AG09319 (cell line): ENCODE measurements around the gene ENTREP3.
A peak's percentile ranks its signal among the peaks of the same experiment; 100 is the strongest.
"Not testable (repeated sequence)": the region's sequence is repeated elsewhere in the genome, so short reads cannot be mapped to it uniquely, and the experiment has no call there.

Source experiments
- DNase-seq: peaks from one replicate; pipeline ENCODE4 v3.0.0-alpha.2; 2010; ENCODE audit warnings: low read depth; ENCODE audit errors: extremely low read depth
- TF ChIP-seq, protein P1 (sequence below): IDR thresholded peaks from 2 replicates; pipeline ENCODE4 v1.5.1; 2011; ENCODE audit warnings: low read depth, mild to moderate bottlenecking, inconsistent platforms, low read length, moderate library complexity

ENTREP3 gene

DNA sequence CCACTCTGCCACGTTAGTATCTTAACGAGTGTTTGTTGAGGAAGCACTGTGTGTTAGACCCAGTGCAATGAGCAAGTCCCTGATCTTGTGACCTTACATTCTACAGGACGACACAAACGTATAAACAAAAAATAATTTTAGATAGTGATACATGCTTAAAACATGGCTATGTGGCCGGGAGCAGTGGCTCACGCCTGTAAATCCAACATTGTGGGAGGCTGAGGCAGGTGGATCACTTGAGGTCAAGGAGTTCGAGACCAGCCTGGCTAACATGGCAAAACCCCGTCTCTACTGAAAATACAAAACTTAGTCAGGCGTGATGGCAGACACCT, 27.2 kb downstream of the ENTREP3 start:
- DNase-seq, result no peak
- TF ChIP-seq, protein P1, sequence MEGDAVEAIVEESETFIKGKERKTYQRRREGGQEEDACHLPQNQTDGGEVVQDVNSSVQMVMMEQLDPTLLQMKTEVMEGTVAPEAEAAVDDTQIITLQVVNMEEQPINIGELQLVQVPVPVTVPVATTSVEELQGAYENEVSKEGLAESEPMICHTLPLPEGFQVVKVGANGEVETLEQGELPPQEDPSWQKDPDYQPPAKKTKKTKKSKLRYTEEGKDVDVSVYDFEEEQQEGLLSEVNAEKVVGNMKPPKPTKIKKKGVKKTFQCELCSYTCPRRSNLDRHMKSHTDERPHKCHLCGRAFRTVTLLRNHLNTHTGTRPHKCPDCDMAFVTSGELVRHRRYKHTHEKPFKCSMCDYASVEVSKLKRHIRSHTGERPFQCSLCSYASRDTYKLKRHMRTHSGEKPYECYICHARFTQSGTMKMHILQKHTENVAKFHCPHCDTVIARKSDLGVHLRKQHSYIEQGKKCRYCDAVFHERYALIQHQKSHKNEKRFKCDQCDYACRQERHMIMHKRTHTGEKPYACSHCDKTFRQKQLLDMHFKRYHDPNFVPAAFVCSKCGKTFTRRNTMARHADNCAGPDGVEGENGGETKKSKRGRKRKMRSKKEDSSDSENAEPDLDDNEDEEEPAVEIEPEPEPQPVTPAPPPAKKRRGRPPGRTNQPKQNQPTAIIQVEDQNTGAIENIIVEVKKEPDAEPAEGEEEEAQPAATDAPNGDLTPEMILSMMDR, result no peak

DNA sequence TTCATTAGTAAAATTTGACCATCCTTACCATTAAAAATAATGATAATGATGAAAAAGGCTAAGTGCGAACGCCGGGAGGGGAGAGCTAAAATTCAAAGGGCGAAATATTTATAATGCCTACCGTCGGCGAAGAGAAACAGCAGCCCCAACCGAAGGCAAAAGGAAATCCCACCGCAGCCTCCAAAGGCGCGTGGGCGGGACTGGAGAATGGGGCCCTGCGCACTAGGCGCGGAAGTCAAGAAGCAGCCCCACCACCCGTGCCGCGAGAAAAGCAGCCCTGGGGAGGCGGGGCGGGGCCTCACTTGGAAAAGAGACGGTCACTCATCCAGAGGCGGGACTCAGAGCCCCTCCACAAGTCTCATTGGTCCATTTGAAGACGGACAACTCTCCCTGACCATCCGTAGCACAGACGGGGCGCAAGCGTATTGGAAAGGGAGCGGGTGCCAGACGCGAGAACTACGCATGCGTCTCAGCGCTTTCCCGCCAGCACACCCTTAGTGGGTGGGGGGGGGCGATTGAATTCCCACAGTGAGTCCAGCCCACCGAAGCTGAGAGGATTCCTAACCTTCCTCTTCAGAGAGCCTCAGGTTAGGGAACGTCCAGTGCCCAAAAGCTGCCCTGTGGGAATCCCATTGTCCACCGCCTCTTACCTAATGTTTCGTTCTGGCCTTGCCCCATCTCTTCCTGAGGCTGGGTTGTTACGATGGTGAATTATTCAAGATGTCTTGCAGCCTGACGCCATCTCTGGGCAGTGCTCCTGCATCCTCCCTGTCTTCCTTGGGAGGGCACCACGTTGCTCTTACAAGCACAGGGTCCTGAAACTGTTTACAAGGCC, 27.8 kb downstream of the ENTREP3 start:
- peak; percentile 97 for DNase-seq
- TF ChIP-seq, protein P1, result no peak; the same call in 1 of the 2 replicates

DNA sequence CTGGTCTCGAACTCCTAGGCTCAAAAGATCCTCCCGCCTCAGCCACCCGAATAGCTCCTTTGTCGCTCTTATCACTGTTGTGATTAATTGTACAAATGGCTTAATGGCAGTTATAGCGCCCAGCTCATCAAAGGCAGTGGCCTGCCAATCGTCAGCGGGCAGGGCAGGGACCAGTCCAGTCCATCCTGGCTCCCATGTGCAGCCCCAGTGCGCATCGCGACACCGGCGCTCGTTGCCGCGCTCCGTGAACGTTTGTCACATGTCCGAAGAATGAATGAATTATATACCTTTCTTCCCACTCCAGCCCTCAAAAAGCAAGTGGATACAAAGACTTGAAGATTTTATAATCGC, 28.4 kb downstream of the ENTREP3 start:
- TF ChIP-seq, protein P1, result no peak
- no peak for DNase-seq

DNA sequence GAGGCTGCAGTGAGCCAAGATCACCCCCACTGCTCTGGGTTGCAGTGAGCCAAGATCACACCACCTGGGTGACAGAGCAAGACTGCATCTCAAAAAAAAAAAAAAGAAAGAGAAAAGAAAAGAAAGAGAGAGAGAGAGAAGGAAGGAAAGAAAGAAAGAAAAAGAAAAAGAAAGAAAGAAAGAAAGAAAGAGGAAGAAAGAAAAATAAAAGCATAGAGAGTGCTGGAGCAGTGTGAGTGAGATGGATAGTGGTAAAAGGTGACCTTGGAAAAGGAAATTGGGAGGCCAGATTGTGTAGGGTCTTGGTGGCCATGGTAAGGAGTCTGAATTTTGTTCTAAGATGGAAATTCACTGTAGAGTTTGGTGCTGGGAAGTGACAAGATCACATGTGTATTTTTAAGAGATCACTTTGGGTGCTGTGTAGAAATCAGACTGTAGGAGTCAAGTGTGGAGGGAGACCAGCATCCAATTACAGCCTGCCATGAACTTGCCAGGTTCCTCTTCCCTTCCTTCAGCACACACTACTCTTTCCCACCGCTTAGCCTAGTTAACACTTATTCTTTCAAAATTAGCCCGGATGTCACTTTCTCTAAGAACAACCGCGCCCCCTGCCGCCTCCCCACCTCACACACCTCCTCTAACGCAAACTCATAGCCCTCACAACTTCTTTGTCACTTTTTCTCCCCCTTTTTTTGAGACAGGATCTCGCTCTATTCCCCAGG, 28.9 kb downstream of the ENTREP3 start:
- no peak for DNase-seq
- TF ChIP-seq, protein P1, result peak; percentile 62

DNA sequence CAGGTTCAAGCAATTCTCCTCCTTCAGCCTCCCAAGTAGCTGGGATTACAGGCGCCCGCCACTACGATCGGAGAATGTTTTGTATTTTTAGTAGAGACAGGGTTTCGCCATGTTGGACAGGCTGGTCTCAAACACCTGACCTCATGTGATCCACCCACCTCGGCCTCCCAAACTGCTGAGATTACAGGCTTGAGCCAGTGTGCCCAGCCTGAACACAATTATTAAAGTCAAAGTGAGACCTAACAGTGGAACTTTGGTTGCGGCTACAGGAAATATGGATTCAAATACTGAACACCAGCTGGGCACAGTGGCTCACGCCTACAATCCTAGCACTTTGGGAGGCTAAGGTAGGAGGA, 29.9 kb downstream of the ENTREP3 start:
- not testable (repeated sequence) for DNase-seq

DNA sequence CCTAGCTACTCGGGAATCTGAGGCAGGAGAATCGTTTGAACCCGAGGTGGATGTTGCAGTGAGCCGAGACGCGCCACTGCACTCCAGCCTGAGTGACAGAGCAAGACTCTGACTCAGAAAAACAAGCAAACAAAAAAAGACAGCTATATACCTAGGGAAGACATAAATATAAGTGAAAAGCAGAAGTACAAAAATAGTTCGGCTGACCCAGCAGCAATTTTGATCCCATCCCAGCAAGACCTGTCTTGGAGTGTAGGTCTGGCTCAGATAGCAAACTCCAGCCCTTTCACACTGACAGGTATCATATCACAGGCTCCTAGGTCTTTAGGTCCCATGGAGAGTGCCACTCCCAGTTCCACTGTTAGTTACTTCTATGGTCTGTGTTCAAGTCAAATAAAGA, 32.2 kb downstream of the ENTREP3 start:
- TF ChIP-seq, protein P1, result no peak
- no peak for DNase-seq

DNA sequence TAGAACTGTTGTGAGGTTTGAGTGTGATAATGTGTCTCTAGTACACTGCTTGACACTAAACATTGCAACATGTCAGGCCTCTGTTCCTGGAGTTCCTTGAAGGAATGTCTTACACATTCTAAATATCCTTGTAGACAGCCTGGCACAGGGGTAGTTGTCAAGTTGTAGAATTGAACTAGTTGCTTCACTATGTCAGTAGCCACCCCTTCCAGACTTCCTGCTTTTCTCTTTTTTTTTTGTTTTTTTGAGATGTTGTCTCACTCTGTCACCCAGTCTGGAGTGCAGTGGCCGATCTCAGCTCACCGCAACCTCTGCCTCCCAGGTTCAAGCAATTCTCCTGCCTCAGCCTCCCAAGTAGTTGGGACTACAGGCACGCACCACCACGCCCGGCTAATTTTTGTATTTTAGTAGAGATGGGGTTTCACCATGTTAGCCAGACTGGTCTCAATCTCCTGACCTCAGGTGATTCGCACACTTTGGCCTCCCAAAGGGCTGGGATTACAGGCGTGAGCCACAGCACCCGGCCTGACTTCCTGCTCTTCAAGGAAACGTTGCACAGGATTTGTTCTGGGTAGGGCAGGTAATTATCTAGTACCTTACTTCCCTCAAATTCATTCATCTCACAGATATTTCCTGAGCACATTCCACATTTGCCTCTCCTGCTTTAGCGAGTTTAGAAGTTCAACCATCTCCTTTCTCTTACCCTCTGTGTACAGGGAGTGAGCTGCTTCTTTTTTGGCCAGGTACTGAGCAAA, 34.9 kb downstream of the ENTREP3 start:
- DNase-seq, result not testable (repeated sequence)

DNA sequence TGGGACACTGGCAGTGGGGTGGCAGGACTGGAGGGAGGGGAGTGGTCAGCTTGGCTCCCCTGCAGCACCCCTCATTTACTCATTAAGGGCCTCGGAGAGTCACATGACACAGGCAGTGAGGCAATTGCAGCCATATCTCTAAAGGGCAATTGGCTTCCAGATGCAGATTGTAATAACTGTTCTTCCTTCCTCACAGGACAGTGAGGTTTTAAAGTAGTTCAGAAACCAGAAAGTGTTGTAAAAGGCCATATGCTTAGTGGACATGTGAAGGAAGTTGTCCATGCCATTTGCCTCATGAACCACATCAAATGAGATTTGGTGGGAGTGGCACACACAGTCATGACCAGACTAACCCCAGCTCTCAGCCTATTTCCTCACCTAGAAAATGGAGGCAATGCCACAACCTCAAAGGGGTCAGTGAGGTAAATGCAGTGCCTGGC, 35.7 kb downstream of the ENTREP3 start:
- no peak for DNase-seq

More for the DNA sequence above, 35.7 kb downstream of the ENTREP3 start:
- TF ChIP-seq, protein P1, result no peak
